Osteoblast (primary cell): Measurements from ENCODE around the gene TBL1X. TPM values are rescaled to one million over a fixed set of nuclear protein-coding genes. Genes with fewer than 3 reads are reported as not detected.

Experiments
- DNase-seq: peaks from one replicate; pipeline ENCODE4 v3.0.0; 2011; ENCODE audit warnings: low spot score, mixed read lengths; ENCODE audit not compliant: insufficient read length; ENCODE audit errors: missing footprints
- H2AFZ ChIP-seq: 2 replicates; pipeline ENCODE4 v1.6.0; 2011; ENCODE audit warnings: mild to moderate bottlenecking, low read length
- H3K27ac ChIP-seq: 2 replicates; pipeline ENCODE4 v1.5.1; 2011; ENCODE audit warnings: mild to moderate bottlenecking, low read depth, low read length, moderate library complexity
- H3K27me3 ChIP-seq: 2 replicates; pipeline ENCODE4 v1.6.0; 2012; ENCODE audit warnings: mild to moderate bottlenecking, control low read depth, inconsistent platforms, low read length, moderate library complexity; ENCODE audit not compliant: insufficient read depth
- H3K36me3 ChIP-seq: 2 replicates; pipeline ENCODE4 v1.5.1; 2011; ENCODE audit warnings: mild to moderate bottlenecking, low read length, control low read depth, moderate library complexity; ENCODE audit not compliant: insufficient read depth
- H3K4me1 ChIP-seq: 2 replicates; pipeline ENCODE4 v1.5.1; 2011; ENCODE audit warnings: mild to moderate bottlenecking, low read length, control low read depth, moderate library complexity; ENCODE audit not compliant: insufficient read depth
- H3K4me2 ChIP-seq: 2 replicates; pipeline ENCODE4 v1.6.0; 2011; ENCODE audit warnings: mild to moderate bottlenecking, low read length; ENCODE audit not compliant: insufficient read depth
- H3K4me3 ChIP-seq: fragments of 200-600 bp; sonication (generic); 3 replicates; pipeline ENCODE4 v1.5.1; 2012; ENCODE audit warnings: mild to moderate bottlenecking, low read length, inconsistent platforms; ENCODE audit not compliant: insufficient read depth
- H3K79me2 ChIP-seq: 2 replicates; pipeline ENCODE4 v1.6.0; 2012; ENCODE audit warnings: mild to moderate bottlenecking, low read length, control low read depth, inconsistent platforms; ENCODE audit not compliant: insufficient read depth
- H3K9me3 ChIP-seq: 2 replicates; pipeline ENCODE4 v1.5.1; 2011; ENCODE audit warnings: low read depth, low read length, control low read depth
- H4K20me1 ChIP-seq: 2 replicates; pipeline ENCODE4 v1.6.0; 2012; ENCODE audit warnings: mild to moderate bottlenecking, low read length, control low read depth; ENCODE audit not compliant: insufficient read depth
- total RNA-seq: library from RNA; depleted of rRNA; stranded (reverse); fragments of >200 nt; gene quantifications from 2 replicates; pipeline ENCODE4 v1.2.3, GENCODE V29; 2012
- TF ChIP-seq, protein P1 (sequence below): IDR thresholded peaks from 2 replicates; pipeline ENCODE4 v1.5.1; 2011; ENCODE audit warnings: mild to moderate bottlenecking, low read depth, low read length, moderate library complexity; ENCODE audit errors: extremely low read depth

The TBL1X gene
- total RNA-seq, 1 donor, result 15.2 TPM

DNA sequence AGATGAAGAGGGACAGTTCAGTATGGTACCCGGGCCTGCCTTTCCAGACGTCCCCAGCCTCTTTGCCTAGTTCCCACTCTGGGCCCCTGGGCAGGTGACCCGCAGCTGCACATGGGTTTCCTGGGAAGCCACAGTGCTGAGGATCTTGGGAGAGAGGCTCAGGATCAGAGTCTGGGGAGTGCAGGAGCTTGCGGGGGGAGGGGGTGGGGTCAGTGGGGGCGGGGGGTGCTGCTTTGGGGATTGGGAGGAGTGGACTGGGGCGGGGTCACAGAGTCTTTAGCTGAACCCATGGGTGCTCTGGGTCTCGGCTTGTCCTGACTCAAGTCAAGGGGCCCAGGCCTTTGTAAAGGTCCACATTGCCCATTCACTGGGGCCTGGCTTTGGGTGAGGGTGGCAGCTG is 63.6 kb downstream of the TBL1X start:
- Histone ChIP-seq H3K9me3 (no peaks in the 10 kb centered on the region), H3K36me3 (no peaks in the 10 kb centered on the region), H2AFZ (no peak overlapping the region), H3K27ac (no peak overlapping the region), H3K4me2 (no peak overlapping the region), H3K79me2 (peaks cover 14% of the 10 kb centered on the region), H3K4me1 (peaks cover 3% of the 10 kb centered on the region), H4K20me1 (no peaks in the 10 kb centered on the region), H3K27me3 (no peaks in the 10 kb centered on the region), H3K4me3 (no peak overlapping the region)
- TF ChIP-seq, protein P1, sequence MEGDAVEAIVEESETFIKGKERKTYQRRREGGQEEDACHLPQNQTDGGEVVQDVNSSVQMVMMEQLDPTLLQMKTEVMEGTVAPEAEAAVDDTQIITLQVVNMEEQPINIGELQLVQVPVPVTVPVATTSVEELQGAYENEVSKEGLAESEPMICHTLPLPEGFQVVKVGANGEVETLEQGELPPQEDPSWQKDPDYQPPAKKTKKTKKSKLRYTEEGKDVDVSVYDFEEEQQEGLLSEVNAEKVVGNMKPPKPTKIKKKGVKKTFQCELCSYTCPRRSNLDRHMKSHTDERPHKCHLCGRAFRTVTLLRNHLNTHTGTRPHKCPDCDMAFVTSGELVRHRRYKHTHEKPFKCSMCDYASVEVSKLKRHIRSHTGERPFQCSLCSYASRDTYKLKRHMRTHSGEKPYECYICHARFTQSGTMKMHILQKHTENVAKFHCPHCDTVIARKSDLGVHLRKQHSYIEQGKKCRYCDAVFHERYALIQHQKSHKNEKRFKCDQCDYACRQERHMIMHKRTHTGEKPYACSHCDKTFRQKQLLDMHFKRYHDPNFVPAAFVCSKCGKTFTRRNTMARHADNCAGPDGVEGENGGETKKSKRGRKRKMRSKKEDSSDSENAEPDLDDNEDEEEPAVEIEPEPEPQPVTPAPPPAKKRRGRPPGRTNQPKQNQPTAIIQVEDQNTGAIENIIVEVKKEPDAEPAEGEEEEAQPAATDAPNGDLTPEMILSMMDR, result no peak
- no peak for DNase-seq

GRCh38 chrX:9529223-9529622 is 64.4 kb downstream of the TBL1X start:
- Histone ChIP-seq H3K36me3 (no peaks in the 10 kb centered on the region), H3K27ac (no peak overlapping the region), H3K4me2 (no peak overlapping the region), H3K4me1 (peaks cover 3% of the 10 kb centered on the region), H3K27me3 (no peaks in the 10 kb centered on the region), H2AFZ (no peak overlapping the region), H3K9me3 (no peaks in the 10 kb centered on the region), H3K4me3 (no peak overlapping the region), H4K20me1 (no peaks in the 10 kb centered on the region), H3K79me2 (peaks cover 14% of the 10 kb centered on the region)
- no peak for DNase-seq
- TF ChIP-seq, protein P1, result no peak

GRCh38 chrX:9530848-9531274 is 66.0 kb downstream of the TBL1X start:
- DNase-seq, result peak; percentile 89
- TF ChIP-seq, protein P1, result no peak
- Histone ChIP-seq H3K27me3 (no peaks in the 10 kb centered on the region), H3K9me3 (no peaks in the 10 kb centered on the region), H3K36me3 (no peaks in the 10 kb centered on the region), H2AFZ (no peak overlapping the region), H3K79me2 (peaks cover 14% of the 10 kb centered on the region), H3K27ac (no peak overlapping the region), H4K20me1 (no peaks in the 10 kb centered on the region), H3K4me2 (peak overlapping the region; percentile 46), H3K4me1 (peaks cover 15% of the 10 kb centered on the region), H3K4me3 (peak overlapping the region; percentile 26)

DNA sequence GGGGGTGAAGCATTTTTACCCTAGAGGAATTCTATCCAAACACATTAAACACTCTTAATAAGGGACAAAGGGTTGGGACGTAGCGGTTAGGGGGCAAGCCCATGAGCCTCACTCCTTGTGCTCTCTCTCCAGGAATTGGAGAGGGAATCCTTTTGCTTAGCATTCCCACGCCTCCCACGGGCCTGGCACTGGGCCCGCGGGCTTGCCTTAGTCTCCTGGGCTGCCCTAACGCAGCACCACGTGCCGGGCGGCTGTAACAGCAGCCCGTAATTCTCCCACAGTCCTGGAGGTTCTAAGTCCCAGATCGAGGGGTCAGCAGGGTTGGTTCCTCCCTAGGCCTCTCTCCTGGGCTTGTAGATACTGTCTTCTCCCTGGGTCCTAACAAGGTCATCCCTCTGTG is 67.5 kb downstream of the TBL1X start:
- no peak overlapping the region for H2AFZ ChIP-seq
- H3K36me3 ChIP-seq, result no peaks in the 10 kb centered on the region
- no peaks in the 10 kb centered on the region for H3K9me3 ChIP-seq
- TF ChIP-seq, protein P1, result no peak
- peaks cover 17% of the 10 kb centered on the region for H3K4me1 ChIP-seq
- DNase-seq, result no peak
- H3K27me3 ChIP-seq, result no peaks in the 10 kb centered on the region
- peaks cover 14% of the 10 kb centered on the region for H3K79me2 ChIP-seq
- H3K27ac ChIP-seq, result peak overlapping the region; percentile 41
- no peak overlapping the region for H3K4me3 ChIP-seq
- H3K4me2 ChIP-seq, result no peak overlapping the region
- no peaks in the 10 kb centered on the region for H4K20me1 ChIP-seq
